ENCODE data around the gene PTH2. TPM values are rescaled to one million over a fixed set of nuclear protein-coding genes. Genes with fewer than 3 reads are reported as not detected.
"Not testable (repeated sequence)": the region's sequence is repeated elsewhere in the genome, so short reads cannot be mapped to it uniquely, and the experiment has no call there.

Gene PTH2
- total RNA-seq, 3 donors from 2014 or later = not detected

DNA sequence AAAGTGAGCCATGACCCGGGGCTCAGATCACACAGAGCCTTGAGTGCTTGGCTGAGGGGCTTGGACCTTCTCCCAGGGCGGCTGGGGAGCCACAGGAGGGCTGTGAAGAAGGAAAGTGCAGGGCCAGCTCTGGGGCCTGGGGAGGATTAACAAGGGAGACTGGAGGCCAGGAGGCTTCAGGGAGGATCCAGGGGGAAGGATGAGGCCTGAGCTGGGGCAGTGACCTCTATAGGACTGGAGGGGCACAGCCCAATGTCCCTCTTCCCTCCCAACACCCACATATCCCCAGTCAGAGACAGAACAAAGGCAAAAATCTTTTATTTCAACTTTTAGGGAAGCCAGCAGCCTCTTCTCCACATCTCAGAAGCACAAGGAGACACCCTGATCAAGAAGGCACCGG, 22.8 kb upstream of the PTH2 start:
- intact Hi-C loops (cut with DNase I, micrococcal nuclease) = no loop called here
- ATAC-seq (no peak), DNase-seq (peak in 1 of 3 donors; percentile 41)
- Histone ChIP-seq H3K4me3 (no peak overlapping the region), H3K9me3 (no peaks in the 10 kb centered on the region), H3K36me3 (ENCODE audit: low read depth) (no peaks in the 10 kb centered on the region), H3K4me1 (ENCODE audit: low read depth) (peaks cover 4% of the 10 kb centered on the region)
- TF ChIP-seq, protein P1, sequence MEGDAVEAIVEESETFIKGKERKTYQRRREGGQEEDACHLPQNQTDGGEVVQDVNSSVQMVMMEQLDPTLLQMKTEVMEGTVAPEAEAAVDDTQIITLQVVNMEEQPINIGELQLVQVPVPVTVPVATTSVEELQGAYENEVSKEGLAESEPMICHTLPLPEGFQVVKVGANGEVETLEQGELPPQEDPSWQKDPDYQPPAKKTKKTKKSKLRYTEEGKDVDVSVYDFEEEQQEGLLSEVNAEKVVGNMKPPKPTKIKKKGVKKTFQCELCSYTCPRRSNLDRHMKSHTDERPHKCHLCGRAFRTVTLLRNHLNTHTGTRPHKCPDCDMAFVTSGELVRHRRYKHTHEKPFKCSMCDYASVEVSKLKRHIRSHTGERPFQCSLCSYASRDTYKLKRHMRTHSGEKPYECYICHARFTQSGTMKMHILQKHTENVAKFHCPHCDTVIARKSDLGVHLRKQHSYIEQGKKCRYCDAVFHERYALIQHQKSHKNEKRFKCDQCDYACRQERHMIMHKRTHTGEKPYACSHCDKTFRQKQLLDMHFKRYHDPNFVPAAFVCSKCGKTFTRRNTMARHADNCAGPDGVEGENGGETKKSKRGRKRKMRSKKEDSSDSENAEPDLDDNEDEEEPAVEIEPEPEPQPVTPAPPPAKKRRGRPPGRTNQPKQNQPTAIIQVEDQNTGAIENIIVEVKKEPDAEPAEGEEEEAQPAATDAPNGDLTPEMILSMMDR (IDR thresholded peaks at IDR 0.05) = no peak

DNA sequence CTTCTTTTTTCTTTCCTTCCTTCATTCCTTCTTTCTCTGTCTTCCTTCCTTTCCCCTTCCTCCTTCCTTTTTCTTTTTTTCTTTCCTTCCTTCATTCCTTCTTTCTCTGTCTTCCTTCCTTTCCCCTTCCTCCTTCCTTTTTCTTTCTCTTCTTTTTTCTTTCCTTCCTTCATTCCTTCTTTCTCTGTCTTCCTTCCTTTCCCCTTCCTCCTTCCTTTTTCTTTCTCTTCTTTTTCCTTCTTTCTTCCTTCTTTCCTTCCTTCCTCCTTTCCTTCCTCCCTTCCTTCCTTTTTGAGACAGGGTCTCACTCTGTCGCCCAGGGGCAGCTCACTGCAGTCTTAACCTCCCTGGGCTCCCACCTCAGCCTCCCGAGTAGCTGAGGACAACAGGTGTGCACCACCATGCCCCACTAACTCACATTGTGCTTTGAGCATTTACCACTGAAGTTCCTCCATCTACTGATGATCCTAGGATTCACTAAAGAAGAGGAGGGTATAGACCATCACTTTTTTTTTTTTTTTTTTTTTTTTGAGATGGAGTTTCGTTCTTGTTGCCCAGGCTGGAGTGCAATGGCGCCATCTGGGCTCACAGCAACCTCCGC, 21.0 kb upstream of the PTH2 start:
- ATAC-seq, H3K4me3 ChIP-seq: not testable (repeated sequence)

DNA sequence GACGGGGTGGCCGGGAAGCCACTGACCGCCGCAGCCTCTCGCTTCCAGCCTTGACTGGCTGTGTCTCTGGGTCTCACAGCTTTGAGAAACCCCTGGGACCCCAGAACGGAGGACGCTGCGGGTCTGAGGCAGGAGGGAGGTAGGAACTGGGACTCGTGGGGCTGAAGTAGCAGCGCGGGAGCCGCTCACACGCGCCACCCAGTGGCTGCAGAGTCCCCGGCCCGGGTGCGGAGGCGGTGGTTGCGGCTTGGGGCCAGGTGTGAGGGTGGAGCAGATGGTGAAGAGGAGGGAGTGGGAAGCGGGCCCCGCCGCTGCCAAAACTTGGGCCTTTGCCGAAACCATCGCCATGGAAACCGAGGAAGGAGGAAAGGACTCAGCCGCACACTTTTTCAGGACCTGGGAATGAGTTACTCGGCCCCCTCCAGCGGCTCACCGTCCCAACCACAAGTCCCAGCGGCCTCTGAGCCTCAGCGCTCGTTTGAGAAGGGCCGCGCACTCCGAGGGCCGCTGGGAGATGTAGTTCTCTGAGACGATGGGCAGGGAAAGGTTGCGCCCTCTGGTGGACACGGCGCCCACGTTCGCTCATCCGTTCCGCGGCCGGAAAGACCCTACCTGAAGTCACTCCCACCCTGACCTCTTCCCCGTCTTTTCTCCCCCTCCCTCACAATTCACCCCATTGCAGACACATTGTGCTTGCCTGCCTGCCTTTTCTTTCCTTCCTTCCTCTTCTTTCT, 20.3 kb upstream of the PTH2 start:
- ATAC-seq = peak; percentile 94
- intact Hi-C loops (cut with DNase I, micrococcal nuclease) = loop anchor here (2.0 to 5.0 kb wide), 2 partner anchors 51 kb away; no protein-coding TSS in a partner anchor
- TF ChIP-seq, protein P1 (IDR thresholded peaks at IDR 0.05) = peak; percentile 75
- Histone ChIP-seq H3K36me3 (ENCODE audit: low read depth) (no peaks in the 10 kb centered on the region), H3K4me1 (ENCODE audit: low read depth) (no peaks in the 10 kb centered on the region), H3K4me3 (peak overlapping the region; percentile 42), H3K9me3 (no peaks in the 10 kb centered on the region)
- peak; percentile 96 for DNase-seq

More for the DNA sequence above, 21.0 kb upstream of the PTH2 start:
- H3K4me1 ChIP-seq (ENCODE audit: low read depth); H3K9me3 ChIP-seq; DNase-seq; H3K36me3 ChIP-seq (ENCODE audit: low read depth): not testable (repeated sequence)
- intact Hi-C loops (cut with DNase I, micrococcal nuclease) = loop anchor here in 1 of 2 donors (5.0 kb wide), 1 partner anchor 52 kb away; no protein-coding TSS in a partner anchor

DNA sequence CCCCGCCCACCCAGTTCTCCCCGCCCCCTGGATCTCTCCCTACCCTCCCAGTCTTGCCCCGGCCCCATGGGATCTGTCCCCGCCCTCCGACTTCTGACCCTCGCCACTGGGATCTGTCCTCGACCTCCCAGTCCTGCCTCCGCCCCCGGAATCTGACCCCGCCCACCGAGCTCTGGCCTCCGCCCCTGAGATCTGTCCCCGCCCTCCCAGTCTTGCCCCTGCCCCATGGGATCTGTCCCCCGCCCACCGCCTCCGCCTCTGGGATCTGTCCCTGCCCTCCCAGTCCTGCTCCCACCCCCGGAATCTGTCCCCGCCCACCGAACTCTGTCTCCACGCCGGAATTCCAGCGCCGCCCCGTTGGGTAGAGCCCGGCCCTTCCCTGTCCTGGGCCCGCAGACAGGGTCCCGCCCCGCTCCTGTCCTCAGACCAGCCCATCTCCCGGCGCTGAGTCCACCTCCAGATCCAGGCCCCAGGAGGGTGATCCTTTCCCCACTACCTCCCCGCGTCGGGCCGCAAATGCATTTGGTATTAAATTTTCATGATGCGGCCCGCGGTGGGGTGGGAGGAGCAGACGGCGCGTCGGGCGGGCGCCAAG, 19.6 kb upstream of the PTH2 start:
- ATAC-seq (peak; percentile 81), DNase-seq (peak; percentile 94 to 96 (median 95))
- TF ChIP-seq, protein P1 (IDR thresholded peaks at IDR 0.05) = no peak
- Histone ChIP-seq H3K9me3 (no peaks in the 10 kb centered on the region), H3K4me3 (peak overlapping the region; percentile 42), H3K36me3 (ENCODE audit: low read depth) (no peaks in the 10 kb centered on the region), H3K4me1 (ENCODE audit: low read depth) (no peaks in the 10 kb centered on the region)
- intact Hi-C loops (cut with DNase I, micrococcal nuclease) = loop anchor here (2.0 to 5.0 kb wide), 2 partner anchors 50 to 51 kb away; no protein-coding TSS in a partner anchor

DNA sequence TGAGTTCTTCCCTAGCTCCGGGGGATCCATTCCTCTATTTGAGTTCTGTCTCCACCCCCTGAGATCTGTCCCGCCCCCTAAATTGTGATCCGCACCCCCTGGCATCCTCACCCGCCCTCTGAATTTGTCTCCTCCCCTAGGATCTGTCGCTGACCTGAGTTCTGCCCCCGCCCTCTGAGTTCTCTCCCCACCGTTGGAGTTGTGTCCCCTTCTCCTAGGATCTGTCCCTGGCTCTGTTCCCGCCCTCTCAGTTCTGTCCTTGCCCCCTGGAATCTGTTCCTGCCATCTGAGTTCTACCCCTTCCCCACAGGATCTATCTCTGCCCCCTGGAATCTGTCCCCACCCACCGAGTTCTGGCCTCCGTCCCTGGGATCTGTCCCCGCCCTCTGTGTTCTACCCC, 19.1 kb upstream of the PTH2 start:
- no peak for ATAC-seq
- intact Hi-C loops (cut with DNase I, micrococcal nuclease) = loop anchor here (2.0 to 5.0 kb wide), 2 partner anchors 50 kb away; no protein-coding TSS in a partner anchor
- Histone ChIP-seq H3K4me3 (no peak overlapping the region), H3K36me3 (ENCODE audit: low read depth) (no peaks in the 10 kb centered on the region), H3K4me1 (ENCODE audit: low read depth) (no peaks in the 10 kb centered on the region), H3K9me3 (no peaks in the 10 kb centered on the region)
- peak in 1 of 3 donors; percentile 46 for DNase-seq
- TF ChIP-seq, protein P1 (IDR thresholded peaks at IDR 0.05) = no peak

DNA sequence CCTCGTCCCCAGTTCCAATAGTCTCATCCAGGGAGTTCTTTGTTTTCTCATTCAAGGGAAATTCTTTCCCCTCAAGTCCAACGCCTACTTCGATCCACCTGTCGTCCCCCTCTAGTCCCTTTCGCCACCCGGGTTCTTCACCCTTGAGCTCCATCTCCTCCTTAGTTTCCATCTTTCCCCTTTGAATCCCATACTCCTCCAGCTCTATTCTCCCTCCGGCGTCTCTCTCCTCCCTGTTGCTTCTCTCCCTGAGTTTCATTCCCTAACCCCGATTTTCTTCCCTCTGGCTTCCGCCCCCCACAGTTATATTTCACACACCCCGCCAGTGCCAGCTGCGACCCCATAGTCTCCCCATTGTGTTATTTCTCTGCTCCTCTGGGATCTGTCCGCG, 18.7 kb upstream of the PTH2 start:
- Histone ChIP-seq H3K4me1 (ENCODE audit: low read depth) (no peaks in the 10 kb centered on the region), H3K9me3 (no peaks in the 10 kb centered on the region), H3K4me3 (no peak overlapping the region), H3K36me3 (ENCODE audit: low read depth) (no peaks in the 10 kb centered on the region)
- intact Hi-C loops (cut with DNase I, micrococcal nuclease) = loop anchor here (2.0 to 5.0 kb wide), 2 partner anchors 49 to 50 kb away; no protein-coding TSS in a partner anchor
- DNase-seq (no peak), ATAC-seq (no peak)
- TF ChIP-seq, protein P1 (IDR thresholded peaks at IDR 0.05) = no peak
